OCI-LY1 (cell line): ENCODE results near the gene MICB.

Experiments used
- H2AFZ ChIP-seq: fragments of 200-600 bp; sonication (generic), shearing (Covaris generic); 2 replicates; pipeline ENCODE4 v1.6.0; 2014; ENCODE audit warnings: antibody characterized with exemption, mild to moderate bottlenecking, low read length
- H3F3A ChIP-seq: fragments of 200-600 bp; sonication (generic), shearing (Covaris generic); 2 replicates; pipeline ENCODE4 v1.6.0; 2014; ENCODE audit warnings: mild to moderate bottlenecking, antibody characterized with exemption, low read length, moderate library complexity; ENCODE audit not compliant: insufficient read depth
- H3K27ac ChIP-seq: fragments of 200-600 bp; sonication (generic); 2 replicates; pipeline ENCODE4 v1.5.1; 2014; ENCODE audit warnings: low read length, mixed run types, mild to moderate bottlenecking, low read depth; ENCODE audit not compliant: poor library complexity, severe bottlenecking
- H3K27me3 ChIP-seq: fragments of 200-600 bp; sonication (generic); 2 replicates; pipeline ENCODE4 v1.6.0; 2014; ENCODE audit warnings: antibody characterized with exemption, mild to moderate bottlenecking, low read length, moderate library complexity; ENCODE audit not compliant: insufficient read depth
- H3K36me3 ChIP-seq: fragments of 200-600 bp; sonication (generic); 2 replicates; pipeline ENCODE4 v1.6.1; 2014; ENCODE audit warnings: mild to moderate bottlenecking, antibody characterized with exemption, low read length, moderate library complexity, mixed read lengths; ENCODE audit not compliant: insufficient read depth
- H3K4me1 ChIP-seq: fragments of 200-600 bp; sonication (generic); 2 replicates; pipeline ENCODE4 v1.5.1; 2014; ENCODE audit warnings: mild to moderate bottlenecking, low read length, moderate library complexity; ENCODE audit not compliant: insufficient read depth, severe bottlenecking
- H3K4me2 ChIP-seq: fragments of 200-600 bp; sonication (generic), shearing (Covaris generic); 2 replicates; pipeline ENCODE4 v1.6.1; 2014; ENCODE audit warnings: low read length
- H3K4me3 ChIP-seq: fragments of 200-600 bp; sonication (generic); 2 replicates; pipeline ENCODE4 v1.5.1; 2014; ENCODE audit warnings: low read length, low read depth, mild to moderate bottlenecking, mixed read lengths; ENCODE audit not compliant: poor library complexity, severe bottlenecking
- H3K79me2 ChIP-seq: fragments of 200-600 bp; shearing (Covaris generic); 2 replicates; pipeline ENCODE4 v1.6.1; 2016; ENCODE audit warnings: mixed run types, low read length, mixed read lengths; ENCODE audit not compliant: insufficient read depth
- H3K9ac ChIP-seq: fragments of 200-600 bp; sonication (generic), shearing (Covaris generic); 2 replicates; pipeline ENCODE4 v1.6.1; 2014; ENCODE audit warnings: mild to moderate bottlenecking, low read length, mixed read lengths
- H3K9me2 ChIP-seq: fragments of 200-600 bp; sonication (generic), shearing (Covaris generic); 2 replicates; pipeline ENCODE4 v1.6.1; 2014; ENCODE audit warnings: low read depth, mild to moderate bottlenecking, low read length, mixed read lengths
- H3K9me3 ChIP-seq: fragments of 200-600 bp; shearing (Covaris generic); 2 replicates; pipeline ENCODE4 v1.6.1; 2014; ENCODE audit warnings: low read length, mixed read lengths
- H4K20me1 ChIP-seq: fragments of 200-600 bp; sonication (generic), shearing (Covaris generic); 2 replicates; pipeline ENCODE4 v1.6.0; 2016; ENCODE audit warnings: mild to moderate bottlenecking, low read length; ENCODE audit not compliant: insufficient read depth
- EZH2 ChIP-seq: fragments of 200-600 bp; sonication (generic), shearing (Covaris generic); IDR thresholded peaks from 2 replicates; pipeline ENCODE4 v1.8.0; 2017; ENCODE audit warnings: borderline replicate concordance, mixed run types, mild to moderate bottlenecking, antibody characterized with exemption, low read length, moderate library complexity, mixed read lengths
- TF ChIP-seq, protein P1 (sequence below): fragments of 200-600 bp; sonication (generic), shearing (Covaris generic); IDR thresholded peaks from 2 replicates; pipeline ENCODE4 v1.5.1; 2017; ENCODE audit warnings: mild to moderate bottlenecking, antibody characterized with exemption, low read length, moderate library complexity, mixed read lengths

MICB gene

DNA sequence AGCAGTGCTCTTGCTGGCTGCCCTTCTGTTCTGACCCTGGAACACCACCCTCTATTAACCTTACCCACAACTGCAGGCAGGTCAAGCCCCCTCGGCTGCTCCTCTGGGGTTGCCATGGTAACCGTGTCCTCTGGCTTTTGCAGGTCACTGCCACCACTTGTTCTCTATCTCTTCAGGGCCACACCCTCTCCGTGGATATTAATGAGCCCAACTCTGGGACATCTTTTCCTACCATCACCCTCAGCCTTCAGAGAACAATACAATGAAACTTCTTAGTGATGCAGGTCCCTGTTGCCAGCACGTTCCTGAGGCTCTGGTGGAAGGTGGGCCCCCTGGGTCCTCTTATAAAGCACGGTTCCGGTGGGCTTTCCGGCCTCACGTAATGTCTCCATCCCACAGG, 30.8 kb upstream of the MICB start:
- H4K20me1 ChIP-seq: no peaks in the 10 kb centered on the region
- no peaks in the 10 kb centered on the region; the same call in 1 of the 2 replicates for H3K27me3 ChIP-seq
- no peaks in the 10 kb centered on the region for H3K9me2 ChIP-seq
- H3K79me2 ChIP-seq: no peaks in the 10 kb centered on the region
- TF ChIP-seq, protein P1, sequence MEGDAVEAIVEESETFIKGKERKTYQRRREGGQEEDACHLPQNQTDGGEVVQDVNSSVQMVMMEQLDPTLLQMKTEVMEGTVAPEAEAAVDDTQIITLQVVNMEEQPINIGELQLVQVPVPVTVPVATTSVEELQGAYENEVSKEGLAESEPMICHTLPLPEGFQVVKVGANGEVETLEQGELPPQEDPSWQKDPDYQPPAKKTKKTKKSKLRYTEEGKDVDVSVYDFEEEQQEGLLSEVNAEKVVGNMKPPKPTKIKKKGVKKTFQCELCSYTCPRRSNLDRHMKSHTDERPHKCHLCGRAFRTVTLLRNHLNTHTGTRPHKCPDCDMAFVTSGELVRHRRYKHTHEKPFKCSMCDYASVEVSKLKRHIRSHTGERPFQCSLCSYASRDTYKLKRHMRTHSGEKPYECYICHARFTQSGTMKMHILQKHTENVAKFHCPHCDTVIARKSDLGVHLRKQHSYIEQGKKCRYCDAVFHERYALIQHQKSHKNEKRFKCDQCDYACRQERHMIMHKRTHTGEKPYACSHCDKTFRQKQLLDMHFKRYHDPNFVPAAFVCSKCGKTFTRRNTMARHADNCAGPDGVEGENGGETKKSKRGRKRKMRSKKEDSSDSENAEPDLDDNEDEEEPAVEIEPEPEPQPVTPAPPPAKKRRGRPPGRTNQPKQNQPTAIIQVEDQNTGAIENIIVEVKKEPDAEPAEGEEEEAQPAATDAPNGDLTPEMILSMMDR: no peak
- TF ChIP-seq EZH2: no peak
- no peaks in the 10 kb centered on the region for H3F3A ChIP-seq
- no peak overlapping the region for H3K27ac ChIP-seq
- H3K4me3 ChIP-seq: no peak overlapping the region
- no peaks in the 10 kb centered on the region for H3K9me3 ChIP-seq
- no peak overlapping the region for H3K9ac ChIP-seq
- no peak overlapping the region for H3K4me2 ChIP-seq
- H3K4me1 ChIP-seq: no peaks in the 10 kb centered on the region
- no peaks in the 10 kb centered on the region for H3K36me3 ChIP-seq
- no peak overlapping the region for H2AFZ ChIP-seq

DNA sequence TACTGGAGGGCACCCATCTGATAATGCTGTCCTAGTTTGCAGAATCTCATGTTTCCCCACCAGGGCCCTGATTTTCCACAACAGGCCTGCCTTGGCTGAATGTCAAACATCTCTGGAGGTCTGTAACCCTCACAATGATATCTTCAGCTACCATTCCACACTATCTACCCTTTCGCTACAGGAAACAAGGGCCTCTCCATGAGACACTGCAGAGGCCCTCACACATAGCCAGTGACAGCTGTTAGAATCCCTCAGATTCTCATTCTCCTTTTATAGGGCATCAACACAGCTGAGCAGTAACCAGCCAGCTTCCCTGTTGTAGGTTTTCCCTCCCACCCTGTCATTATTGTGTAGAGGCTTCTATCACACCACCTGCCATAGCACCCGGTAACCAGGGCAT, 29.6 kb upstream of the MICB start:
- no peak overlapping the region for H3K27ac ChIP-seq
- H3K9me3 ChIP-seq: no peaks in the 10 kb centered on the region
- H4K20me1 ChIP-seq: no peaks in the 10 kb centered on the region
- no peaks in the 10 kb centered on the region for H3K36me3 ChIP-seq
- H3K79me2 ChIP-seq: no peaks in the 10 kb centered on the region
- H3K4me3 ChIP-seq: no peak overlapping the region
- no peak overlapping the region for H3K4me2 ChIP-seq
- no peak overlapping the region for H2AFZ ChIP-seq
- no peaks in the 10 kb centered on the region for H3K4me1 ChIP-seq
- TF ChIP-seq, protein P1: no peak
- TF ChIP-seq EZH2: no peak
- H3F3A ChIP-seq: no peaks in the 10 kb centered on the region
- H3K9ac ChIP-seq: no peak overlapping the region
- H3K9me2 ChIP-seq: no peaks in the 10 kb centered on the region
- no peaks in the 10 kb centered on the region; the same call in 1 of the 2 replicates for H3K27me3 ChIP-seq

DNA sequence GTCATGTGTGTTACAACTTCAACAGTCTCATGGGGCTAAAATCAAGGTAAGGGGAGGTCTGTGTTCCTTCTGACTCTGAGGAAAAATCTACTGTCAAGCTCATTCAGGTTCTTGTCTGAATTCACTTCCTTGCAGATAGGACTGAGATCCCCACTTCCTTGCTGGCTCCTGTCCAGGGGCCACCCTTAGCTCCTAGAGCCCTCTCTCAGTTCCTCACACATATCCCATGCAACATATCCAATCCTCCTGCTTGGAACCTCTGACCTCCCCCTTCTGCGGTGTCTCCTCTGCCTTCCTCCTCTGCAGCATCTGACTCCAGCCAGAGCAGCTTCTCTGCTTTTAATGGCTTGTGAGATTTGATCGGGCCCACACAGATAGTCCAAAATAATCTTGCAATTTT, 27.1 kb upstream of the MICB start:
- H3K27ac ChIP-seq: no peak overlapping the region
- no peak overlapping the region for H2AFZ ChIP-seq
- TF ChIP-seq, protein P1: no peak
- TF ChIP-seq EZH2: no peak

More for the DNA sequence above, 27.1 kb upstream of the MICB start:
- Histone ChIP-seq H3F3A (no peaks in the 10 kb centered on the region), H3K4me1 (no peaks in the 10 kb centered on the region), H3K9me3 (no peaks in the 10 kb centered on the region), H3K36me3 (no peaks in the 10 kb centered on the region), H4K20me1 (no peaks in the 10 kb centered on the region), H3K9me2 (no peaks in the 10 kb centered on the region), H3K79me2 (no peaks in the 10 kb centered on the region), H3K4me2 (no peak overlapping the region), H3K4me3 (no peak overlapping the region), H3K9ac (no peak overlapping the region), H3K27me3 (no peaks in the 10 kb centered on the region)
